ENCODE data around the gene CTNNA2.

Gene CTNNA2

GRCh38 chr2:80496775-80497174 lies 983.9 kb downstream of the CTNNA2 start:
- DNase-seq (ENCODE audit: low read depth) = no peak

GRCh38 chr2:80499095-80499494 lies 986.2 kb downstream of the CTNNA2 start:
- no peak for DNase-seq (ENCODE audit: low read depth)

GRCh38 chr2:80501874-80502624 lies 989.2 kb downstream of the CTNNA2 start:
- no peak for DNase-seq (ENCODE audit: low read depth)

- DNase-seq (ENCODE audit: low read depth) = no peak
Observed at GRCh38 chr2:80506563-80506962, 993.7 kb downstream of the CTNNA2 start.

- no peak for DNase-seq (ENCODE audit: low read depth)
Observed at GRCh38 chr2:80510716-80511115, 997.9 kb downstream of the CTNNA2 start.

- no peak for DNase-seq (ENCODE audit: low read depth)
Observed at GRCh38 chr2:80515964-80516363, 1003.1 kb downstream of the CTNNA2 start.

GRCh38 chr2:80517316-80517715 lies 1004.5 kb downstream of the CTNNA2 start:
- no peak for DNase-seq (ENCODE audit: low read depth)

- no peak for DNase-seq (ENCODE audit: low read depth)
Observed at GRCh38 chr2:80519121-80519643, 1006.3 kb downstream of the CTNNA2 start.

- DNase-seq (ENCODE audit: low read depth) = no peak
Observed at GRCh38 chr2:80519699-80520291, 1006.9 kb downstream of the CTNNA2 start.

- DNase-seq (ENCODE audit: low read depth) = no peak
Observed at GRCh38 chr2:80525152-80525551, 1012.3 kb downstream of the CTNNA2 start.

GRCh38 chr2:80527119-80527518 lies 1014.3 kb downstream of the CTNNA2 start:
- DNase-seq (ENCODE audit: low read depth) = no peak

GRCh38 chr2:80529466-80530165 lies 1016.8 kb downstream of the CTNNA2 start:
- no peak for DNase-seq (ENCODE audit: low read depth)

GRCh38 chr2:80530442-80531064 lies 1017.7 kb downstream of the CTNNA2 start:
- DNase-seq (ENCODE audit: low read depth) = no peak

- DNase-seq (ENCODE audit: low read depth) = no peak
Observed at GRCh38 chr2:80531319-80531718, 1018.5 kb downstream of the CTNNA2 start.

GRCh38 chr2:80545420-80546210 lies 1032.8 kb downstream of the CTNNA2 start:
- DNase-seq (ENCODE audit: low read depth) = no peak

GRCh38 chr2:80546766-80547165 lies 1033.9 kb downstream of the CTNNA2 start:
- DNase-seq (ENCODE audit: low read depth) = no peak

GRCh38 chr2:80547344-80547743 lies 1034.5 kb downstream of the CTNNA2 start:
- DNase-seq (ENCODE audit: low read depth) = no peak

GRCh38 chr2:80548469-80548868 lies 1035.6 kb downstream of the CTNNA2 start:
- no peak for DNase-seq (ENCODE audit: low read depth)

- no peak for DNase-seq (ENCODE audit: low read depth)
Observed at GRCh38 chr2:80549901-80550300, 1037.0 kb downstream of the CTNNA2 start.

GRCh38 chr2:80560326-80560725 lies 1047.5 kb downstream of the CTNNA2 start:
- DNase-seq (ENCODE audit: low read depth) = no peak

- no peak for DNase-seq (ENCODE audit: low read depth)
Observed at GRCh38 chr2:80568011-80568410, 1055.2 kb downstream of the CTNNA2 start.

- DNase-seq (ENCODE audit: low read depth) = no peak
Observed at GRCh38 chr2:80573167-80573566, 1060.3 kb downstream of the CTNNA2 start.
